Adrenal gland (tissue), 5 donors: ENCODE data around the gene WFDC8.

Experiments used
- CTCF ChIP-seq, 6 experiments: fragments of 450-650 bp in 4 of 6; fragments of 200-600 bp in 2 of 6; sonication (generic) in 1 of 6; IDR thresholded peaks; 1 replicate in 5 of 6; 2 replicates in 1 of 6; pipeline versions ENCODE4 v1.5.1 to v1.8.0; 2016 to 2021; ENCODE audit warnings: antibody characterized with exemption in 6 of 6, mild to moderate bottlenecking in 2 of 6, moderate library complexity in 1 of 6
- POLR2A ChIP-seq, 2 donors: fragments of 450-650 bp; IDR thresholded peaks; one replicate each; pipeline ENCODE4 v1.6.1; 2017; ENCODE audit warnings: antibody characterized with exemption in 2 of 2, mild to moderate bottlenecking in 2 of 2, moderate library complexity in 1 of 2
- donor health status: DM: no; HTN: no; CAD: no.

- TF ChIP-seq CTCF (IDR thresholded peaks at IDR 0.05) (no peak), POLR2A (IDR thresholded peaks at IDR 0.05) (no peak)
Observed at GRCh38 chr20:45508068-45508886, 70.8 kb downstream of the WFDC8 start.
